Stimulated activated CD8-positive, alpha-beta memory T cell treated with anti-CD3 and anti-CD28 coated beads, Interleukin-4, amount 100 ng/mL, for 4 hours (primary cell): ENCODE data around the gene ANKRD65.
"Not testable (repeated sequence)": the region's sequence is repeated elsewhere in the genome, so short reads cannot be mapped to it uniquely, and the experiment has no call there.

ENCODE experiments used
- DNase-seq, 2 donors: peaks; one replicate each; pipeline ENCODE4 v3.0.0-alpha.2; 2020; ENCODE audit warnings: low read depth in 2 of 2, low spot score in 1 of 2

Gene ANKRD65

GRCh38 chr1:1430992-1431844, 10.1 kb upstream of the ANKRD65 start:
- DNase-seq, result no peak

GRCh38 chr1:1430114-1430982, 9.3 kb upstream of the ANKRD65 start:
- DNase-seq, result no peak

DNA sequence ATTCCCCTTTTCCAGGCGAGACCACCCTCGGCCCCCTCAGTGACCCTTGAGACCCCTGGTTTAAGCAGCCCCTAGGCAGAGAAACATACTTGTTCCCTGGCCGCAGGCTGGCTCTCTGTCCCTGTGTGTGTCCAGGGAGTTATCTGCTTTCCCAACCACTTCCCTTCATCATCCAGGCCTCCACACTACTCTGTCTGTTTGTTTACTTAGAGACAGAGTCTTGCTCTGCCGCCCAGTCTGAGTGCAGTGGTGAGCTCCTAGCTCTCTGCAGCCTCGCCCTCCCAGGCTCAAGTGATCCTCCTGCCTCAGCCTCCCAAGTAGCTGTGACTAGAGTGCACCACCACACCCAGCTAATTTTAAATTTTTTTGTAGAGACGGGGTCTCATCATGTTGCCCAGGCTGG, 8.6 kb upstream of the ANKRD65 start:
- DNase-seq, result no peak

- DNase-seq, result not testable (repeated sequence)
Measured at GRCh38 chr1:1428967-1429366, 7.9 kb upstream of the ANKRD65 start.

DNA sequence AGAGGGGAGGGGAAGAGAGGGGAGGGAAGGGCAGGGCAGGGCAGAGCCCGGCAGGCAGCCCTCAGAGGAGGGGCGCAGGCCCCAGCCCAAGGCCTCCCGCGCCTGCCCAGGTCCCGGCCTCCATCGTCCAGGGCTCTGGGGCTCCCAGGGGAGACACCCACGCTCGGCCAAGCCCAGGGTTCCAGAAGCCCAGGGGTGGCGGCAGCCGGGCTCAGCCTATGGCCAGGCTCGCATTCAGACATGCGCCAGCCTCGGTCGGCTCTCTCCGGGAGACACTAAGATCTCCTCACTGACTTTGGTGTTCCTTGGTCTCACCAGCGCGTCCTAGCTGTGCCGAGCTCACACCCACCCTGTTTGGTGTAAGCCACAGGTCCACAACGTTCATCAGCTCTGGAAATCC, 7.1 kb upstream of the ANKRD65 start:
- DNase-seq, result no peak

GRCh38 chr1:1427820-1428148, 6.7 kb upstream of the ANKRD65 start:
- DNase-seq, result no peak

DNA sequence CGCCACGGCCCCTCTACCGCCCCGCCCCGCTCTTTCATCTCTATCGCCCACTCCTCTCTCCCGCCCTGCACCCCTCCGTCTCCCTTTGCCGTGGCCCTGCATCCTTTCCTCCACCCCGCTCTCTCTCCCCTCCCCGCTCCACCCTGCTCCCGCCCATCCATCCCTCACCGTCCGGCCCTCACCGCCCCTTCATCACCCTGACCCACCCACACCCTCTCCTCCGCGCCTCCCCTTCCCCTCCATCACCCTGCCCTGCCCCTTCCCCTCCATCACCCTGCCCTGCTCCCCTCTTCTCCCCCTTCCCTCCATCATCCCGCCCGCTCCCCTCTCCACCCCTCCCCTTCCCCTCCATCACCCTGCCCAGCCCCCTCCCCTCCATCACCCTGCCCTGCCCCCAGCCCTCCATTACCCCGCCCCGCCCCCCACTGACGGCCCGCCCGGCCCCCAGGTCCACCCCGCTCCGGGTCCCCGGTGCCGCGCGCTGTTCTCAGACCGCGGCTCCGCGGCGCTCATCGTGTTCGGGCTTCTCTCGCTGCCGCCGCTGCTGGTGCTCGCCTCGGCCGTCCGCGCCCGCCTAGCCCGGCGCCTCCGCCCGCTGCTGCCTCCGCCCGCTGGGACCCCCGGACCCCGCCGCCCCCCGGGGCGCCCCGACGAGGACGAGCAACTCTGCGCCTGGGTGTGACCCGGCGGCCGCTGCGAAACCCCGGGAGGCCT, 6.2 kb upstream of the ANKRD65 start:
- DNase-seq, result no peak

- DNase-seq, result no peak
Measured at GRCh38 chr1:1426496-1427105, 5.5 kb upstream of the ANKRD65 start.

GRCh38 chr1:1425753-1426495, 4.8 kb upstream of the ANKRD65 start:
- no peak for DNase-seq

GRCh38 chr1:1425426-1425752, 4.3 kb upstream of the ANKRD65 start:
- DNase-seq, result no peak

DNA sequence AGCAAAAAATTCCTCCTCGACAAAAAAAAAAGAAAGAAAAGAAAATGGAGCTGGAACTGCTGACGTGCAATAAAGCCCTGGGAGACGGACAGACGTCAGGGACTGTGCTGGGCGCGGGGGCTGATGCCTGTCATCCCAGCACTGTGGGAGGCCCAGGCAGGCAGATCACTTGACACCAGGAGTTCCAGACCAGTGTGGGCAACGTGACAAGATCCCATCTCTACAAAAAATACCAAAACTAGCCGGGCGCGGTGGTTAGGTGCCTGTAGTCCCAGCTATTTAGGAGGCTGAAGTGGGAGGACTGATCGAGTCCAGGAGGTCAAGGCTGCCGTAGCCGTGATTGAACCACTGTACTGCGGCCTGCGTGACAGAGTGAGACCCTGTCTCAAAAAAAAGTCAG, 3.6 kb upstream of the ANKRD65 start:
- DNase-seq, result no peak

- DNase-seq, result no peak
Measured at GRCh38 chr1:1423245-1423597, 2.1 kb upstream of the ANKRD65 start.

DNA sequence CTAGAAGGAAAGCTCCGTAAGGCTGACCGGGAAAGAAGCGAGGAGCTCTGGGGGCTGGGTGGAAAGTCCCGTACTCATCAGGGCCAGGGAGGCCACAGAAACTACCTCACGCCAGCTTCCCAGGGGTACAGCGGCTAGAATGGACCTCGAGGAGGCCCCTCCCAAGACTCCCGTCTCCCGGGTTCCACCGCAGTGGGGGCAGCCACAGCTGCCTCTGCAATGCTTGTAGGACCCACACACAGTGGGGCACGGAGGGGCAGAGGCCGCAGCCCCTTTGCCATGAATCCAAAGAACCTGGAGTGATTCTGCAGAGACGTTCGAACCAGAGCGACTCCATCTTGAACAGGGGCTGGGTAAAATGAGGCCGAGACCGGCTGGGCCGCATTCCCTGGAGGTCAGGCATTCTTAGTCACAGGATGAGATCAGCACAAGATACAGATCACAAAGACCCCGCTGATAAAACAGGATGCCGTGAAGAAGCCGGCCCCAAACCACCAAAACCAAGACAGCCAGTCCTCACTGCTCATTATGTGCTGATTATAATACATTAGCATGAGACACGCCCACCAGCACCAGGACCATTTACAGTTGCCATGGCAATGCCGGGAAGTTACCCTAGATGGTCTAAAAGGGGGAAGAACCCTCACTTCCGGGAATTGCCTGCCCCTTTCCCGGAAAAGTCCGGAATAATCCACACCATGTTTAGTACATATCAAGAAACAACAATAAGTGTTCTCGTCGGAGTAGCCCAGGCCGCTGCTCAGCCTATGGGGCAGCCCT, 1.6 kb upstream of the ANKRD65 start:
- no peak for DNase-seq

- no peak for DNase-seq
Measured at GRCh38 chr1:1421907-1422464, 910 bp upstream of the ANKRD65 start.

- no peak for DNase-seq
Measured at GRCh38 chr1:1420654-1421141, 378 bp downstream of the ANKRD65 start.

DNA sequence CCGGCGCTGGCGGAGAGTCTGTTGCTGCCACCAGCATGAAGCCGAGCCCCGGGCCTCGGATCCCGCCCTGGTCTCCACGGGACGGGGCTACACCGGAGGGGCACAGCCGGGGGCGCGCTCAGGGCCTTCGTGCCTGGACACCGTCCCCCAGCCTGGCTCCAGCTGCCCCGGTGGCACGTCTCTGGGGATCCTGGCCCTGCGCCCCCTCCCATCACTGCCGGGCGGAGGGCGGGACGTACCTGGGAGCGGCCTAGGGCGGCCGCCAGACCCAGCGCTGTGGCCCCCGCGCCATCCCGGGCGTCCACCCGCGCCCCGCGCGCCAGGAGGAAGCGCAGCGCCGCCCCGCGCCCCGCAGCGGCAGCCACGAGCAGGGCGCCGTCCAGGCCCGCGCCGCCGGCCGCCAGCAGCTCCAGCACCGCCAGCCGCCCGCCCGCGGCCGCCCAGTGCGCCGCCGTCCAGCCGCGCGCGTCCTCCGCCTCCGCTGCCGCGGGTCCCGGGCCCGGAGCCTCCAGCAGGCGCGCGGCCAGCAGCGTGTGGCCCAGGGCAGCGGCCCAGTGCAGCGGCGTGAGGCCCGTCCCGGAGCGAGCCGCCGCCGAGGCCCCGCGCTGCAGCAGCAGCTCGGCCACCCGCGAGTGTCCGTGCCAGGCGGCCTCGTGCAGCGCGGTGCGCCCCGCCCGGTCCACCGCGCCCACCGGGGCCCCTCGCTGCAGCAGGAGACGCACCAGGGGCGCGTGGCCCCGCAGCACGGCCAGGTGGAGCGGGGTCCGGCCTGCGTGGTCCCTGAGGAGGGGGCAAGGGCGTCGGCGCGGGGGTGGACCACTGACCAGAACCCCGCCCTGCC, 1.0 kb downstream of the ANKRD65 start:
- DNase-seq, result no peak

DNA sequence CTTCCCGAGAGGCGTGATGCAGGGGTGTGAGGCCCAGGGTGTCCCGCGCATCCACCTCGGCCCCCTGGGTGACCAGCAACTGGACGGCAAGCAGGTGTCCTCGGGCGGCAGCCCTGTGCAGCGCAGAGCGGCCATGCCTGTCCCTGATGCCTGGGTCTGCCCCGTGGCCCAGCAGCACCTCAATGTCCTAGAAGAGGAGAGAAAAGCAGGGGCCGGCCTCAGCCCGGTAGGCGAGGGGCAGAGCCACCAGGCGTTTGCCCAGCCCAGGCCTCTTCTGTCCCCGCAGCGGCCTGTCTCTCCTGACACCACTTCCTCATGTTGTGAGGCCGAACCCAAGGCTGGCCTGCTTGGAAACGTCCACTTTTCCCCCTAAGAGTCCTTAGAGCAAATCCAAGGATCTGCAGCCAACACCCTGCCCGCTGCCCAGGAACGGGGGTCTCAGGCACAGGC, 1.7 kb downstream of the ANKRD65 start:
- DNase-seq, result no peak

DNA sequence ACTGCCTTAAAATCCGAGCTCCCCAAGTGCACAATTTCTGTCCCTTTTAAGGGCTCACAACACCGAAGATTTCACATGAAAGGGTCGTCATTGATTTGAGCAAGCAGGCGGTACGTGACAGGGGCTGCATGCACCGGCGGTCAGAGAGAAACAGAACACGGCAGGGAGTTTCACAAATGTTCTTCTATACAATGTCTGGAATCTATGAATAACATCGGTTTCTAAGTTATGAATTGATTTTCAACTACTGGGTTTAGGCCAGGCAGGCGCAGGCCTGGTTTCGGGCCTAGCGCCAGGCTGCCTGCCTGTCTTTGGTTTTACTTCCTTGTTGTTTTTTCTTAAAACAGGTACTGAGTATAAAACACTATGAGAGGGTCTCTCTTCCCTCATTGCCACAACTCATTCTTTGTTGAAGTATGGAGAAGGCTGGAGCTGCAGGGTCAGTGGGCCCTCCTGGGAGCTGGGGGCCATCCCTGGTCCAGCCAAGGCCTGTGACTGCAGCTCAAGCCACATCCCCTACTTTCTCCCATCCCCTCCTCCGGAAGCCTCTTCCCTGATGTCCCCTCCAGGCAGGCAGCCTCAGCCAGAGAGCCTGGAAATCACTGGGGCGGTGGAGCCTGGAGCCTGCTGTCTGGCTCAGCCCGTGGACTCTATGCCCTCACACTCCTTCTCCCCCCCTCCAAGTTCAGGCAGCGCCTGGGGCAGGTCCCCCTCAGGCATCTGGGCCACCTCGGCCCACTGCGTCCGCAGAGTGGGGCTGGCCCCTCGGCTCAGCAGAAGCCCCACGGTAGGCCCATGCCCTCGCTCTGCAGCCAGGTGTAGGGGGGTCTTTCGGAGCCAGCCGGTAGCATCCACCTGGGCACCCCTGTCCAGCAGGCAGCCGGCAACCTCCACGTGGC, 2.4 kb downstream of the ANKRD65 start:
- no peak for DNase-seq
